ENCODE results near the gene TEP1.

The TEP1 gene

GRCh38 chr14:20387576-20387975 lies 25.7 kb downstream of the TEP1 start:
- Histone ChIP-seq H3K36me3 (ENCODE audit: control insufficient read depth, insufficient read depth, low read length) (0 out of 2 replicates have a peak, but pooled peaks cover 2% of the 10 kb centered on the region), H3K27ac (ENCODE audit: low read length) (no peak overlapping the region), H3K9me3 (ENCODE audit: control insufficient read depth, insufficient read depth, low read length) (no peaks in the 10 kb centered on the region), H3K4me1 (ENCODE audit: control insufficient read depth, insufficient read depth, low read length) (no peaks in the 10 kb centered on the region), H3K4me3 (ENCODE audit: low read length) (no peak overlapping the region), H3K27me3 (ENCODE audit: control insufficient read depth, insufficient read depth, low read length) (no peaks in the 10 kb centered on the region)
- no peak for DNase-seq (ENCODE audit: low read depth, low spot score)
- no CpG with 5 or more reads among the region's 6 CpGs for WGBS (ENCODE audit: insufficient coverage, insufficient read length)

- Histone ChIP-seq H3K36me3 (ENCODE audit: control insufficient read depth, insufficient read depth, low read length) (peaks cover 4% of the 10 kb centered on the region; the same call in 1 of the 2 replicates), H3K4me3 (ENCODE audit: low read length) (no peak overlapping the region), H3K27ac (ENCODE audit: low read length) (no peak overlapping the region), H3K27me3 (ENCODE audit: control insufficient read depth, insufficient read depth, low read length) (no peaks in the 10 kb centered on the region), H3K4me1 (ENCODE audit: control insufficient read depth, insufficient read depth, low read length) (no peaks in the 10 kb centered on the region), H3K9me3 (ENCODE audit: control insufficient read depth, insufficient read depth, low read length) (no peaks in the 10 kb centered on the region)
- no CpG with 5 or more reads among the region's 17 CpGs for WGBS (ENCODE audit: insufficient coverage, insufficient read length)
- DNase-seq (ENCODE audit: low read depth, low spot score): no peak
Measured at GRCh38 chr14:20386276-20386855, 26.9 kb downstream of the TEP1 start.

DNA sequence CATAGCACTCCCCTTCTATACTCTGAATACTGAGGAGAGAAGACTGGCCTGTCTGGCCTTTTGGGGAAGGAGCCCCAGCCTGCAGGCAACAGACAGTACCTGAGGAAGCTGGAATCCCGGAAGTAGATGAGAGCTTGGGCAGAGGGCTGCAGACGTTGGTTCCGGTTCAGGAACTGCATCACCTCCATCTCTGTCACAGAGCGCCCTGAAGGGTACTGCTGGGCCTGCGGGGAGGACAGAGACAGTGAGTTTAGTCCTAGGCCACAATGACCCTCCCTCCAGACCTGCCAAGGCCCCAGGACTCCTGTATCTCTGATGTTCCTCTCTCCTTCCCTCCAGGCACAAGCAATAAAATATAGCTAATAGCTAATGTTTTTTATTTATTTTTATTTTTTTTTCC lies 28.4 kb downstream of the TEP1 start:
- Histone ChIP-seq H3K27me3 (ENCODE audit: control insufficient read depth, insufficient read depth, low read length) (no peaks in the 10 kb centered on the region), H3K9me3 (ENCODE audit: control insufficient read depth, insufficient read depth, low read length) (no peaks in the 10 kb centered on the region), H3K4me1 (ENCODE audit: control insufficient read depth, insufficient read depth, low read length) (no peaks in the 10 kb centered on the region), H3K36me3 (ENCODE audit: control insufficient read depth, insufficient read depth, low read length) (peaks cover 9% of the 10 kb centered on the region; the same call in 1 of the 2 replicates), H3K4me3 (ENCODE audit: low read length) (no peak overlapping the region), H3K27ac (ENCODE audit: low read length) (no peak overlapping the region)
- no peak for DNase-seq (ENCODE audit: low read depth, low spot score)
- no CpG with 5 or more reads among the region's 5 CpGs for WGBS (ENCODE audit: insufficient coverage, insufficient read length)

GRCh38 chr14:20384321-20384720 lies 29.0 kb downstream of the TEP1 start:
- H3K36me3 ChIP-seq (ENCODE audit: control insufficient read depth, insufficient read depth, low read length): peaks cover 10% of the 10 kb centered on the region; the same call in 1 of the 2 replicates
- no CpG with 5 or more reads among the region's 7 CpGs for WGBS (ENCODE audit: insufficient coverage, insufficient read length)
- H3K4me1 ChIP-seq (ENCODE audit: control insufficient read depth, insufficient read depth, low read length): no peaks in the 10 kb centered on the region

GRCh38 chr14:20383636-20384035 lies 29.7 kb downstream of the TEP1 start:
- no peaks in the 10 kb centered on the region for H3K27me3 ChIP-seq (ENCODE audit: control insufficient read depth, insufficient read depth, low read length)
- H3K4me3 ChIP-seq (ENCODE audit: low read length): no peak overlapping the region
- no peaks in the 10 kb centered on the region for H3K9me3 ChIP-seq (ENCODE audit: control insufficient read depth, insufficient read depth, low read length)
- H3K27ac ChIP-seq (ENCODE audit: low read length): no peak overlapping the region
- DNase-seq (ENCODE audit: low read depth, low spot score): no peak
- H3K36me3 ChIP-seq (ENCODE audit: control insufficient read depth, insufficient read depth, low read length): peaks cover 10% of the 10 kb centered on the region; the same call in 1 of the 2 replicates
- H3K4me1 ChIP-seq (ENCODE audit: control insufficient read depth, insufficient read depth, low read length): no peaks in the 10 kb centered on the region
- WGBS (ENCODE audit: insufficient coverage, insufficient read length): no CpG with 5 or more reads among the region's 5 CpGs

More at GRCh38 chr14:20384321-20384720, 29.0 kb downstream of the TEP1 start:
- no peak for DNase-seq (ENCODE audit: low read depth, low spot score)
- no peaks in the 10 kb centered on the region for H3K27me3 ChIP-seq (ENCODE audit: control insufficient read depth, insufficient read depth, low read length)
- no peak overlapping the region for H3K4me3 ChIP-seq (ENCODE audit: low read length)
- H3K27ac ChIP-seq (ENCODE audit: low read length): no peak overlapping the region
- H3K9me3 ChIP-seq (ENCODE audit: control insufficient read depth, insufficient read depth, low read length): no peaks in the 10 kb centered on the region

GRCh38 chr14:20383032-20383431 lies 30.3 kb downstream of the TEP1 start:
- DNase-seq (ENCODE audit: low read depth, low spot score): no peak
- WGBS (ENCODE audit: insufficient coverage, insufficient read length): no CpG with 5 or more reads among the region's 10 CpGs
- H3K9me3 ChIP-seq (ENCODE audit: control insufficient read depth, insufficient read depth, low read length): no peaks in the 10 kb centered on the region
- H3K27ac ChIP-seq (ENCODE audit: low read length): no peak overlapping the region
- H3K36me3 ChIP-seq (ENCODE audit: control insufficient read depth, insufficient read depth, low read length): peaks cover 10% of the 10 kb centered on the region; the same call in 1 of the 2 replicates
- H3K4me3 ChIP-seq (ENCODE audit: low read length): no peak overlapping the region
- no peaks in the 10 kb centered on the region for H3K4me1 ChIP-seq (ENCODE audit: control insufficient read depth, insufficient read depth, low read length)
- H3K27me3 ChIP-seq (ENCODE audit: control insufficient read depth, insufficient read depth, low read length): no peaks in the 10 kb centered on the region

GRCh38 chr14:20382526-20382925 lies 30.8 kb downstream of the TEP1 start:
- no peak overlapping the region for H3K4me3 ChIP-seq (ENCODE audit: low read length)
- no peak overlapping the region for H3K27ac ChIP-seq (ENCODE audit: low read length)
- no peaks in the 10 kb centered on the region for H3K27me3 ChIP-seq (ENCODE audit: control insufficient read depth, insufficient read depth, low read length)
- H3K36me3 ChIP-seq (ENCODE audit: control insufficient read depth, insufficient read depth, low read length): peaks cover 10% of the 10 kb centered on the region; the same call in 1 of the 2 replicates
- no peaks in the 10 kb centered on the region for H3K9me3 ChIP-seq (ENCODE audit: control insufficient read depth, insufficient read depth, low read length)
- no peak for DNase-seq (ENCODE audit: low read depth, low spot score)
- no peaks in the 10 kb centered on the region for H3K4me1 ChIP-seq (ENCODE audit: control insufficient read depth, insufficient read depth, low read length)
- WGBS (ENCODE audit: insufficient coverage, insufficient read length): 100% methylated on average over 1 of the region's 12 CpGs

GRCh38 chr14:20381341-20381740 lies 32.0 kb downstream of the TEP1 start:
- Histone ChIP-seq H3K27me3 (ENCODE audit: control insufficient read depth, insufficient read depth, low read length) (no peaks in the 10 kb centered on the region), H3K4me1 (ENCODE audit: control insufficient read depth, insufficient read depth, low read length) (no peaks in the 10 kb centered on the region), H3K9me3 (ENCODE audit: control insufficient read depth, insufficient read depth, low read length) (no peaks in the 10 kb centered on the region), H3K36me3 (ENCODE audit: control insufficient read depth, insufficient read depth, low read length) (peaks cover 10% of the 10 kb centered on the region; the same call in 1 of the 2 replicates), H3K4me3 (ENCODE audit: low read length) (no peak overlapping the region), H3K27ac (ENCODE audit: low read length) (no peak overlapping the region)
- WGBS (ENCODE audit: insufficient coverage, insufficient read length): no CpG with 5 or more reads among the region's 7 CpGs
- no peak for DNase-seq (ENCODE audit: low read depth, low spot score)

DNA sequence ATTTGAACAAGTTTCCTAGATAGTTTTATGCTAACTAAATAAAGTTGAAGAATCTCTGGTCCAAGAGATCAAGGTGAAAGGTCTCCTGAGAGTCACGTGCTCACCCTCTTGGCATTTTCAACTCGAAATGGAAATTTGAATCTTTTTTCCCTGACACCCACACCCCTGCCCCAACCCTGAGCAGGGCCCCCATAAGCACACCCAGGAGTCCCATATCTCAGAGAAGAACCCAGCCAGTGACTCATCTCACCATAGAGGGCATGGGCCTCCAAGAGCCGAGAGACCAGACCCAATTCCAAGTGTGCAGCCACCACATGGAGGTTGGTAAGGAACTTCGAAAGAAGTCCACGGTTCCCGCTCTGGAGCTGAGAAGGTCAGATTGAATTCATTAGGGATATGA lies 32.6 kb downstream of the TEP1 start:
- Histone ChIP-seq H3K9me3 (ENCODE audit: control insufficient read depth, insufficient read depth, low read length) (no peaks in the 10 kb centered on the region), H3K4me3 (ENCODE audit: low read length) (no peak overlapping the region), H3K36me3 (ENCODE audit: control insufficient read depth, insufficient read depth, low read length) (peaks cover 8% of the 10 kb centered on the region; the same call in 1 of the 2 replicates), H3K27ac (ENCODE audit: low read length) (no peak overlapping the region), H3K4me1 (ENCODE audit: control insufficient read depth, insufficient read depth, low read length) (no peaks in the 10 kb centered on the region), H3K27me3 (ENCODE audit: control insufficient read depth, insufficient read depth, low read length) (no peaks in the 10 kb centered on the region)
- DNase-seq (ENCODE audit: low read depth, low spot score): no peak
- no CpG with 5 or more reads among the region's 6 CpGs for WGBS (ENCODE audit: insufficient coverage, insufficient read length)

GRCh38 chr14:20379743-20380142 lies 33.6 kb downstream of the TEP1 start:
- no peaks in the 10 kb centered on the region for H3K9me3 ChIP-seq (ENCODE audit: control insufficient read depth, insufficient read depth, low read length)
- no peak overlapping the region for H3K27ac ChIP-seq (ENCODE audit: low read length)
- WGBS (ENCODE audit: insufficient coverage, insufficient read length): no CpG with 5 or more reads among the region's 1 CpG
- no peaks in the 10 kb centered on the region for H3K27me3 ChIP-seq (ENCODE audit: control insufficient read depth, insufficient read depth, low read length)
- DNase-seq (ENCODE audit: low read depth, low spot score): no peak
- peaks cover 10% of the 10 kb centered on the region; the same call in 1 of the 2 replicates for H3K36me3 ChIP-seq (ENCODE audit: control insufficient read depth, insufficient read depth, low read length)
- H3K4me3 ChIP-seq (ENCODE audit: low read length): no peak overlapping the region
- no peaks in the 10 kb centered on the region for H3K4me1 ChIP-seq (ENCODE audit: control insufficient read depth, insufficient read depth, low read length)

- no peaks in the 10 kb centered on the region for H3K9me3 ChIP-seq (ENCODE audit: control insufficient read depth, insufficient read depth, low read length)
- no peaks in the 10 kb centered on the region for H3K4me1 ChIP-seq (ENCODE audit: control insufficient read depth, insufficient read depth, low read length)
- H3K4me3 ChIP-seq (ENCODE audit: low read length): no peak overlapping the region
- no CpG with 5 or more reads among the region's 2 CpGs for WGBS (ENCODE audit: insufficient coverage, insufficient read length)
- no peak overlapping the region for H3K27ac ChIP-seq (ENCODE audit: low read length)
- peaks cover 19% of the 10 kb centered on the region for H3K36me3 ChIP-seq (ENCODE audit: control insufficient read depth, insufficient read depth, low read length)
- no peaks in the 10 kb centered on the region for H3K27me3 ChIP-seq (ENCODE audit: control insufficient read depth, insufficient read depth, low read length)
- no peak for DNase-seq (ENCODE audit: low read depth, low spot score)
Measured at GRCh38 chr14:20377171-20377570, 36.1 kb downstream of the TEP1 start.

Measured in iPS DF 6.9 (cell line).